Heart left ventricle (tissue), 16 donors: ENCODE data around the gene C19orf67. TPM values are rescaled to one million over a fixed set of nuclear protein-coding genes. Genes with fewer than 3 reads are reported as not detected.

Source experiments
- ATAC-seq, 4 donors: fragments of 200-7000 bp; cut with Tn5 transposase; one replicate each; pipeline ENCODE4 v1.9.1; 2020 to 2022; ENCODE audit warnings: moderate library complexity in 4 of 4, mild to moderate bottlenecking in 3 of 4, moderate number of reproducible peaks in 1 of 4
- DNase-seq, 5 donors: peaks; one replicate each; pipeline ENCODE4 v3.0.0-alpha.2; 2020
- H3K27ac ChIP-seq, 12 donors: fragments of 200-600 bp; sonication (generic) in 4 of 12; one replicate each; pipeline versions ENCODE4 v1.5.0 to v1.8.0; 2016 to 2022; ENCODE audit warnings: mild to moderate bottlenecking in 2 of 12
- H3K27me3 ChIP-seq, 9 donors: fragments of 200-600 bp; sonication (generic) in 2 of 9; one replicate each; pipeline versions ENCODE4 v1.5.1 to v1.8.0; 2016 to 2022; ENCODE audit warnings: mild to moderate bottlenecking in 3 of 9
- H3K36me3 ChIP-seq, 9 donors: fragments of 200-600 bp; sonication (generic) in 2 of 9; one replicate each; pipeline versions ENCODE4 v1.5.0 to v1.8.0; 2018 to 2022; ENCODE audit warnings: mild to moderate bottlenecking in 2 of 9
- H3K4me1 ChIP-seq, 12 donors: fragments of 200-600 bp; sonication (generic) in 4 of 12; one replicate each; pipeline versions ENCODE4 v1.5.0 to v1.8.0; 2016 to 2022; ENCODE audit warnings: mild to moderate bottlenecking in 3 of 12
- H3K4me3 ChIP-seq, 12 donors: fragments of 200-600 bp; sonication (generic) in 4 of 12; one replicate each; pipeline versions ENCODE4 v1.5.0 to v1.8.0; 2017 to 2022; ENCODE audit warnings: mild to moderate bottlenecking in 9 of 12, moderate library complexity in 4 of 12
- H3K9me3 ChIP-seq, 12 donors: fragments of 200-600 bp; sonication (generic) in 4 of 12; one replicate each; pipeline versions ENCODE4 v1.5.0 to v1.8.0; 2016 to 2022; ENCODE audit warnings: mild to moderate bottlenecking in 1 of 12
- POLR2A ChIP-seq, 2 donors: fragments of 450-650 bp; IDR thresholded peaks; one replicate each; pipeline ENCODE4 v1.6.1; 2017; ENCODE audit warnings: antibody characterized with exemption in 2 of 2, mild to moderate bottlenecking in 2 of 2, moderate library complexity in 2 of 2
- WGBS, 4 donors: extraction: QIAGEN DNeasy Blood & Tissue Kit in 2 of 4; methylation state at CpG; one replicate each; pipeline versions ENCODE4 v1.1.5 to v1.1.7; 2013 to 2018; 5-methylcytosine and 5-hydroxymethylcytosine counted together
- intact Hi-C, 10 donors: fragments of 100-400 bp; cut with DNase I; formaldehyde crosslinking; loops; one replicate each; pipeline versions ENCODE4 v1.11.1 to v1.14.2; 2022
- polyA plus RNA-seq, 2 donors: library from polyadenylated mRNA; stranded (reverse); fragments of 200-250 nt; gene quantifications; one replicate each; pipeline ENCODE4 v1.2.3, GENCODE V29; 2013
- total RNA-seq, 9 donors: library from RNA; depleted of rRNA in 2 of 9; stranded (reverse); fragments of >200 nt in 2 of 9; fragmentation: NEBNext Ultra II Directional in 3 of 9; extraction: Animal tissue kit (Norgen Biotek cat#: 25700) in 3 of 9; gene quantifications; one replicate each; pipeline versions ENCODE4 v1.1.0 to v1.2.4, GENCODE V29; 2016 to 2023
- TF ChIP-seq, protein P1 (sequence below), 12 donors: fragments of 200-600 bp; sonication (generic) in 4 of 12; IDR thresholded peaks; one replicate each; pipeline versions ENCODE4 v1.5.0 to v1.8.0; 2018 to 2022; ENCODE audit warnings: antibody characterized with exemption in 12 of 12, mild to moderate bottlenecking in 5 of 12
- donor health status: ischemic (EF 13 %, LVEDD 7.1; RV severe dilation, severe dysfunction).
- donor health status: healthy with polysubstance abuse.
- donor health status: DM: no; HTN: yes; CAD: no.
- donor health status: DM: no; HTN: no; CAD: no.
- donor health status: ischemic (EF 25% LVEDD 6.9; RV normal size, moderate dysfunction).
- donor health status: ischemic (EF 25% LVEDD 5.7; RV mildly dilated, moderate dysfunction).
- donor health status: healthy.
- donor health status: DM: yes; HTN: yes; CAD: no.
- donor health status: ischemic (EF 35%, LVEDD 5.7; RV mildly dilated, moderate dysfunction).
- donor health status: nonischemic (EF 11% LVEDD 7.7; RV severe dilation, severe dysfunction).
- donor health status: DM: yes; HTN: yes; CAD: no.
- donor health status: PGD.
- donor health status: ischemic (EF 29% LVEDD 5.4; RV normal size, mild dysfunction).
- donor health status: nonischemic (EF 23%, LVEDD 6.1; RV moderate dilation, normal function).

Gene C19orf67
- total and polyA plus RNA-seq, 11 donors = not detected

GRCh38 chr19:14093117-14093823 lies 7.7 kb upstream of the C19orf67 start:
- ATAC-seq = no peak

GRCh38 chr19:14091813-14092462 lies 6.4 kb upstream of the C19orf67 start:
- Histone ChIP-seq H3K36me3 (peaks cover 0 to 40% (median 26%) of the 10 kb centered on the region in 9 donors), H3K9me3 (peaks cover 0 to 13% (median 7%) of the 10 kb centered on the region in 12 donors), H3K4me1 (peaks cover 0 to 19% (median 12%) of the 10 kb centered on the region in 12 donors), H3K27ac (peak overlapping the region; percentile 11 to 99 (median 96)), H3K27me3 (no peaks in the 10 kb centered on the region), H3K4me3 (peak overlapping the region; percentile 61 to 96 (median 88))
- no peak for DNase-seq
- intact Hi-C loops = loop anchor here in 1 of 10 donors (2.0 kb wide), 1 partner anchor 21 kb away; a partner anchor contains a TSS
- ATAC-seq = peak in 2 of 4 donors; percentile 2
- WGBS, 4 donors = 27 to 32% (median 31%) methylated on average over 14 to 15 of the region's 15 CpGs
- TF ChIP-seq POLR2A (IDR thresholded peaks at IDR 0.05) = no peak
- TF ChIP-seq, protein P1, sequence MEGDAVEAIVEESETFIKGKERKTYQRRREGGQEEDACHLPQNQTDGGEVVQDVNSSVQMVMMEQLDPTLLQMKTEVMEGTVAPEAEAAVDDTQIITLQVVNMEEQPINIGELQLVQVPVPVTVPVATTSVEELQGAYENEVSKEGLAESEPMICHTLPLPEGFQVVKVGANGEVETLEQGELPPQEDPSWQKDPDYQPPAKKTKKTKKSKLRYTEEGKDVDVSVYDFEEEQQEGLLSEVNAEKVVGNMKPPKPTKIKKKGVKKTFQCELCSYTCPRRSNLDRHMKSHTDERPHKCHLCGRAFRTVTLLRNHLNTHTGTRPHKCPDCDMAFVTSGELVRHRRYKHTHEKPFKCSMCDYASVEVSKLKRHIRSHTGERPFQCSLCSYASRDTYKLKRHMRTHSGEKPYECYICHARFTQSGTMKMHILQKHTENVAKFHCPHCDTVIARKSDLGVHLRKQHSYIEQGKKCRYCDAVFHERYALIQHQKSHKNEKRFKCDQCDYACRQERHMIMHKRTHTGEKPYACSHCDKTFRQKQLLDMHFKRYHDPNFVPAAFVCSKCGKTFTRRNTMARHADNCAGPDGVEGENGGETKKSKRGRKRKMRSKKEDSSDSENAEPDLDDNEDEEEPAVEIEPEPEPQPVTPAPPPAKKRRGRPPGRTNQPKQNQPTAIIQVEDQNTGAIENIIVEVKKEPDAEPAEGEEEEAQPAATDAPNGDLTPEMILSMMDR (IDR thresholded peaks at IDR 0.05) = no peak

More at GRCh38 chr19:14093117-14093823, 7.7 kb upstream of the C19orf67 start:
- no peak for TF ChIP-seq POLR2A (IDR thresholded peaks at IDR 0.05)
- Histone ChIP-seq H3K9me3 (peaks cover 0 to 13% (median 7%) of the 10 kb centered on the region in 12 donors), H3K27ac (no peak overlapping the region), H3K36me3 (peaks cover 0 to 40% (median 33%) of the 10 kb centered on the region in 9 donors), H3K27me3 (no peaks in the 10 kb centered on the region), H3K4me3 (no peak overlapping the region), H3K4me1 (peaks cover 0 to 19% (median 12%) of the 10 kb centered on the region in 12 donors)
- no peak for DNase-seq
- WGBS, 4 donors = 96 to 98% (median 97%) methylated on average over 9 of the region's 9 CpGs
- intact Hi-C loops = loop anchor here in 1 of 10 donors (2.0 kb wide), 1 partner anchor 20 kb away; a partner anchor contains a TSS

GRCh38 chr19:14091081-14091812 lies 5.7 kb upstream of the C19orf67 start:
- Histone ChIP-seq H3K36me3 (peaks cover 0 to 35% (median 20%) of the 10 kb centered on the region in 9 donors), H3K4me1 (peaks cover 0 to 19% (median 12%) of the 10 kb centered on the region in 12 donors), H3K9me3 (peaks cover 0 to 13% (median 7%) of the 10 kb centered on the region in 12 donors), H3K27me3 (no peaks in the 10 kb centered on the region), H3K27ac (peak overlapping the region; percentile 89 to 99 (median 96)), H3K4me3 (peak overlapping the region; percentile 61 to 96 (median 88))
- TF ChIP-seq, protein P1 (IDR thresholded peaks at IDR 0.05) = peak in 7 of 12 donors; percentile 13 to 51 (median 31)
- peak; percentile 12 to 92 for TF ChIP-seq POLR2A (IDR thresholded peaks at IDR 0.05)
- WGBS, 4 donors = 0 to 2% (median 1%) methylated on average over 17 to 72 of the region's 72 CpGs
- DNase-seq = peak in 2 of 5 donors; percentile 56 to 90
- intact Hi-C loops = no loop called here
- ATAC-seq = peak; percentile 57 to 87 (median 80)

DNA sequence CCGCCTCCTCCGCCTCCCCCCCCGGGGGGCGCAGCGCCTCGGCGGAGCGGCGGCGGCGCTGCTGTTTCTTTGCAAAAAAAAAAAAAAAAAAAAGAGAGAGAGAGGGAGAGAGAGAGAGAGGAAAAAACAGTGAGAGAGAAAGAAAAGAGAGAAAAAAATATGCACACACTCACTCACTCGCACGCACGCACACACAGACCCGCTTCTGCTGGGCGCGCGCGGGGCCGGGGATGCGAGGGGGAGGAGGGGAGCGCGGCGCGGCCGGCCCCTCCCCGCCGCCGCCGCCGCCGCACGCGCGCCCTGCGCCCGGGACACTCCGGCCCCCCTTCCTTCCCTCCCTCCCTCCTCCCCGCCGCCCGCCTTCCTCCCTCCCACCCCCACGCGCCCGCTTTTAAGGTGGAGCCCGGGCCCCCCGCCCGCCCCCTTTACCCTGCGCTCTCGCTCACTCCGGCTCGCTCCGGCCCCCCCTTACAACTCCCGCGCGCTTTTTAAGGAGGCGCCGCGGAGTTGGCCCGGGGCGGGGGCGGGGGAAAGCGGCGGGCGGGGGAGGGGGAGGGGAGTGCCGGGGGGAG lies 5.0 kb upstream of the C19orf67 start, which contains the start of gene SAMD1:
TSS of gene SAMD1 (minus strand) at position 243 of the 572 bp plus-strand sequence.
- Histone ChIP-seq H3K4me1 (peaks cover 0 to 19% (median 12%) of the 10 kb centered on the region in 12 donors), H3K4me3 (peak within 1 kb of the TSS; percentile 61 to 96 (median 88)), H3K9me3 (peaks cover 0 to 13% (median 7%) of the 10 kb centered on the region in 12 donors), H3K27me3 (no peaks in the 10 kb centered on the region), H3K27ac (peak within 1 kb of the TSS; percentile 89 to 99 (median 96)), H3K36me3 (peaks cover 0 to 29% (median 19%) of the 10 kb centered on the region in 9 donors)
- 1 to 2% (median 1%) methylated on average over 24 to 57 of the region's 65 CpGs for WGBS, 4 donors
- TF ChIP-seq POLR2A (IDR thresholded peaks at IDR 0.05) = no peak
- TF ChIP-seq, protein P1 (IDR thresholded peaks at IDR 0.05) = no peak
- intact Hi-C loops = loop anchor here in 1 of 10 donors (1.0 kb wide), 1 partner anchor 47 kb away; no protein-coding TSS in a partner anchor
- ATAC-seq (peak; percentile 67 to 74 (median 72)), DNase-seq (peak; percentile 94 to 97 (median 94))
